ENCODE results near the gene CABP1.
"Not testable (repeated sequence)": the region's sequence is repeated elsewhere in the genome, so short reads cannot be mapped to it uniquely, and the experiment has no call there.

The CABP1 gene

DNA sequence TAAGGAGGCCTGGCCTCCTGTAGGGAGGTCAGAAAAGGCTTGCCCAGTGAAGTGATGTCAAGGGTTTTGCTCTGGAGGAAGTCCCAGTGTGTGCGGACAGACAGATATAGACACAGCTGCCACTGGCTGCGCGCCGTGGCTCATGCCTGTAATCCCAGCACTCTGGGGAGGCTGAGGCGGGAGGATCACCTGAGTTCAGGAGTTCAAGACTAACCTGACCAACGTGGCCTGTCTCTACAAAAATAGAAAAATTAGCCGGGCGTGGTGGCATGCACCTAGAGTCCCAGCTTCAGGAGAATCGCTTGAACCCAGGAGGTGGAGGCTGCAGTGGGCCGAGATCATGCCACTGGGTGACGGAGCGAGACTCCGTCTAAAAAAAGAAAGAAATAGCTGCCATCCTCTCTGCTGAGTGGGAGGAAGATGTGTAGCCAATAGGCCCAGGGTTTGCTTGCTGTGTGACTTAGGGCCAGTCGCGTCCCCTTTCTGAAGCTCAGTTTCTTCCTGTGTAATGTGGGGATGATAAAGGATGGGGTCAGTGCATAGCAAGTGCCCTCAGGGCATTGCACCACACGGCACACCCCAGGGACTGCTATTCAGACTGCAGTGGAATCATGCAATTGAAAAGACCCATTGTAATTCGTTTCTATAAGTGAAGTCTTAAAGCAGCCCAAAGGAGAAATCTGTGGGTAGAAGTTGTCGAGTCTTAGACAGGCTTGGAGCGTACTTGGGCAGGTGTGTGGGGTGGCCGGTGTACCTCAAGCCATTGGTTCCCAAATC, 27.9 kb downstream of the CABP1 start:
- no peak for DNase-seq

GRCh38 chr12:120668868-120669840, 28.7 kb downstream of the CABP1 start:
- no peak for DNase-seq

DNA sequence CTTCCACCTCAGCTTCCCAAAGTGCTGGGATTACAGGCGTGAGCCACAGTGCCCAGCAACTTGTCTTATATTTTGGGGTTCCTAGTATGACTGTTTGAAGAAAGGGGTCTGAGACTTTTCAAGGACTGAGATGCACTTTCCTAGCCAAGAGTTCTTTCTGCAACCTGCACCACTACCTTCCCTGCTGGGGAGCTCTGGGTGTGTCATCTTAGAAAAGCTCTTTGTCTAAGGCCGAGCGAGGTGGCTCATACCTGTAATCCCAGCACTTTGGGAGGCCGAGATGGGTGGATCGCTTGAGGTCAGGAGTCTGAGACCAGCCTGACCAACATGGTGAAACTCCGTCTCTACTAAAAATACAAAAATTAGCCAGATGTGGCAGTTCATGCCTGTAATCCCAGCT, 29.8 kb downstream of the CABP1 start:
- DNase-seq: not testable (repeated sequence)

- DNase-seq: no peak
Observed at GRCh38 chr12:120670667-120671066, 30.2 kb downstream of the CABP1 start.

DNA sequence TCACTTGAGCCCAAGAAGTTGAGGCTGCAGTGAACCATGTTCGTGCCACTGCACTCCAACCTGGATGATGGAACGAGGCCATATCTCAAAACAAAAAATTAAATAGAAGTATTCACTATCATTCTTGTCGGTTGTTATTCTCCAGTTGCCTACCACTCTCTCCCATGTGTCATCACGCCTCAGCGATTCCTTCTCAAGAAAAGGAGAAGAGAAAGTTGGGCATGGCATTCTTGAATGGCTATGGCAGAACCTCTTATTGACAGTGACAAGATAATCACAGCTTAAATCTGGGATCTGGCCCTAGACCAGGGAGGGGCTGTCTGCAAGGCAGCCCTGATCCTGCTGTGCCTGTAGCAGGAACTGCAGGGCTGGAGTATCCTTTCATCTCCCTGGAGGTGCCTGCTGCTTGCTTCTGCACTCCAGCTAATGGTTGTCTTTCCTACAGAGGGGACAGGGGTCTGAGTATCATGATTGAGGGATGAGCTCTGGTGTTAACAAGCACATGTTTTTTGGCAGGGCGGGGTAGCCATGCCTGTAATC, 33.7 kb downstream of the CABP1 start:
- DNase-seq: no peak

DNA sequence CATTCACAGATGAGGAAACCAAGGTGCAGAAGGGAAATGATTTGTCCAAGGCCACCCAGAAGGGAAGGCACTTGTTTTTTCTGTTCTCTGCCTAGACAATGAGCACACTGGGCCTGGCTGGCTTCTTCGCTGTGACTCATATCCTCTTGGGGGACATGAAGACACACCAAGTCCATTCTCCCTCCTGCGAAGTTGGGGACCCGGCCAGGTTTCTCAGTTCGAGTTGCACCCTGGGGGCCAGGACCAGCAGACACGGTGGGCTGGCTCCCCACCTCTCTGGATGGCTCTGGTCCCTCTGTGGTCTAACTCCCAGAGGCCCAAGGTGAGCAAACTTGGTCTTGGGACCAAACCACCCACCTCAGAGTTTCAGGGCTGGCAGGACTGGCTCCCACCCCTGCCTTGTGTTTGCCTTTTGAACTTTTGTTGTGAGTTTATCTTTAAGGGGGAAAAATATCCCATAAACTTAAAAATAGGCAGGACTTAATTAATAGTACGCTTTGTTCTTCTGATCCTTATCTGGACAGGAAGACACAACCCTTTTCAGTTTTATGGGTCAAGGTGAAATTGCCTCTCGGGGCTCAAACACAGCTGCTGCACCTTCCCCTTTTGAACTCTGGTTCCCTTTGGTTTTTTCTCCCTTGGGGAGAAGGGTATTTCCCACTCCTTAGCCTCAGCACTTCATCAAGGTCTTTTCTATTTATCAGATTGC, 37.5 kb downstream of the CABP1 start:
- peak; percentile 21 for DNase-seq

GRCh38 chr12:120678572-120678971, 38.1 kb downstream of the CABP1 start:
- no peak for DNase-seq

- no peak for DNase-seq
Observed at GRCh38 chr12:120680165-120680738, 39.8 kb downstream of the CABP1 start.

GRCh38 chr12:120684523-120684932, 44.1 kb downstream of the CABP1 start:
- DNase-seq: no peak

GRCh38 chr12:120685522-120685921, 45.1 kb downstream of the CABP1 start:
- DNase-seq: no peak

DNA sequence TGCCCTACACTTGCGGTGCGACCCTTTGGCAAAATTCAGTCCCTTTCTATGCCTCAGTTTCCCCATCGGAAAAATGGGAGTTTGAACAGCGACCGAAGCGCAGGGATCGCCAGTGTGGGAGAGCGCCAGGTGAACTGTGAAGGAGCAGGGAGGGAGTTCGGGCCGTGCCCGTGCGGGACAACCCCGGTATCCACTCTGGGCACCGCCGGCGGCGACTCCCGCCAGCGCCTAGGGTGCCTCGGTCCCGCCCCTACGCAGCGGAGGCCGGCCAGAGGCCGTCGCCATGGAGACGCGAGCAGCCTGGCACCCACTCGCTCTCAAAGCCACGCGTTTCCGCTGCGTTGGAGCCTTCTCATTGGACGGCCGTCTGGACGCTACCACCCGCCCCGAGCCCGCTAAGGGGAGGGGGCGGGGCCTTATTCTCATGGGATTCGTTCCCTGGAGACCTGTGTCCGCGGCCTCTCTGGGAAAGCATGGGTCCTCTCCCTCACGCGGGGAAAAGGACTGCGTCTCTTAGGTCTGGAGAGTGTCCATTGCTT, 45.8 kb downstream of the CABP1 start:
- peak; percentile 91 for DNase-seq

DNA sequence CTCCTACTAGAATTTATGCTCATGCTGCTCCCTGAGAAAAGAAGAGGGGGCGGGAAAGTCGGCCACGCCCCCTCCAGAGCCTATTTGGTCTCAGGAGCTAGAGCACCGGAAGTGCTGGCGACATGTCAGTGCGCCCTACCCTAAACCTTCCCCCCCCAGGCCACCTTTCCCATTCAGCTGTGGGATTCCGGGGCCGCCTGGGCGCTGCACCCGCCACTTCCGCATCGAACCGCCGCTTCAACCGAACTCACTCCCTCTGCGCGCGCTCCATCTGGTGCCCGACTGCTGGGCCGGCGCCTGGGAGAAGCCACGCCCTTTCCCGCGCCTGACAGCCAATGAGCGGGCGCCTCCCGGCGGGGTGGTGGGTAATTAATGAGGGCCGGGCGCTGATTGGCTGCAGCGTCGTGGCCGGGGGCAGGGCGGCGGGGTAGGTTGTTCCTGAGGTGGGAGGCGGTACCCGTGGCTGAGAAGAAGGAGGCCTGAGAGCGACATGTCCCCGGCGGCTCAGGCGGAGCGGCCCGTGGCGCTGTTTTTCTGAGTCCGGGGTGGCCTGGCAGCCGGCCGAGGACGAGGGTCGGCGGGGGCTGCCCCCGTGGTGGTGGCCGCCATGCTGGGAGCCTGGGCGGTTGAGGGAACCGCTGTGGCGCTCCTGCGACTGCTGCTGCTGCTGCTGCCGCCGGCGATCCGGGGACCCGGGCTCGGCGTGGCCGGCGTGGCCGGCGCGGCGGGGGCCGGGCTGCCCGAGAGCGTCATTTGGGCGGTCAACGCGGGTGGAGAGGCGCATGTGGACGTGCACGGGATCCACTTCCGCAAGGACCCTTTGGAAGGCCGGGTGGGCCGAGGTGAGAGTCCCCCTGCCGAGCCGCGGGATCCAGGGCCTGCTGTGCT, 46.5 kb downstream of the CABP1 start, which contains the start of gene MLEC:
TSS of gene MLEC (plus strand) at position 460 of the 888 bp plus-strand sequence. CDS start at position 608, 148 bp downstream.
- DNase-seq: peak; percentile 97

GRCh38 chr12:120687578-120688289, 47.3 kb downstream of the CABP1 start:
- DNase-seq: no peak

- no peak for DNase-seq
Observed at GRCh38 chr12:120688527-120689071, 48.2 kb downstream of the CABP1 start.

DNA sequence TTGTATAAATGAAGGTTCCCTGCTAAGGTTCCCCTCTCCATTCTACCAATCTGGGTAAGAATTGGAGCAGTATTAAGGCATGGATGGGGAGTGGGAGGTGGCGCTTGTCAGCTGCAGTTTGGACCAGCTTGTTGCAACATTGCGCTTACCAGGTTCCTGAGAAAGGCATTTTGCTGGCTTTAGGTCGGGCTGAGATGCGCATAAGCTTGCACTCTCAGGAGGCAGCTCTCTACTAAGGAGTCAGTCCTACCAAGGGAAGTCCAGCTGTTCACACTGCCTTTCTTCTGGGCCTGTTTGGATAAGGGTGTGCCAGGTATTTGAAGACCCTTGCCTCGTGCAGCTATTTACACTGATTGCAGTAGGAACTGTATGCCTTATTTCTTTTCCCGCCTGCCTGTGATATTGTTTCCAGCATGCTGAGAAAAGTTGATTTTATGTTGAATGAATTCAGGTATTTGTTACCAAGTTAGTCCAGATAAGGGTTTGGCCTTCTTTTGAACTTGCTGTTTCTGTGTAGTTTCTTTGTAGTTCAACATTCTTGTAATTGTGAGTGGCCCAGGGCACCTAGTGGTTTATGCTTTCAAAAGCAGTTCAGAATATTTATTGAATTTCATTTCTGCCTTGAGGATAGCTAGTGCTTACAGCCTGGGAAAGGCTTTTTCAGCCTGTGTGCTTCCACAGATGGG, 49.1 kb downstream of the CABP1 start:
- no peak for DNase-seq

- no peak for DNase-seq
Observed at GRCh38 chr12:120690083-120690450, 49.6 kb downstream of the CABP1 start.

- DNase-seq: no peak
Observed at GRCh38 chr12:120690978-120691377, 50.6 kb downstream of the CABP1 start.

GRCh38 chr12:120692524-120693033, 52.2 kb downstream of the CABP1 start:
- DNase-seq: no peak

DNA sequence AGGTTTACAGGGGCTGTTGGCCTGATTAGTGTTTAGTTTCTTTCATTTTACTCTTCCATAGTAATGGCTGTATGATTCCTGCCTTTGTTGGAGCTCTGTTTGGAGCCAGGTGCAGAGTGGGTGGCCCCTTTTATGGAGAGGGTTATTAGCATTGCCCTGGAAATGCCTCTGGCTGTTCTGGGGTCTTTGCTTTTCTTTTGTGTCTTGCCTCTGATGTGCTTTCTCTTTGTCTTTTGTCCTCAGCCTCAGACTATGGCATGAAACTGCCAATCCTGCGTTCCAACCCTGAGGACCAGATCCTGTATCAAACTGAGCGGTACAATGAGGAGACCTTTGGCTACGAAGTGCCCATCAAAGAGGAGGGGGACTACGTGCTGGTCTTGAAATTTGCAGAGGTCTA, 53.4 kb downstream of the CABP1 start:
- no peak for DNase-seq
